Activated T-cell treated with anti-CD3 and anti-CD28 coated beads, Interleukin-2, amount 50 U/mL, for 48 hours (primary cell): ENCODE data around the gene TSC1.
"Not testable (repeated sequence)": the region's sequence is repeated elsewhere in the genome, so short reads cannot be mapped to it uniquely, and the experiment has no call there.

Experiments used
- DNase-seq, 2 experiments: peaks; one replicate each; pipeline ENCODE4 v3.0.0-alpha.2; 2020

Gene TSC1

DNA sequence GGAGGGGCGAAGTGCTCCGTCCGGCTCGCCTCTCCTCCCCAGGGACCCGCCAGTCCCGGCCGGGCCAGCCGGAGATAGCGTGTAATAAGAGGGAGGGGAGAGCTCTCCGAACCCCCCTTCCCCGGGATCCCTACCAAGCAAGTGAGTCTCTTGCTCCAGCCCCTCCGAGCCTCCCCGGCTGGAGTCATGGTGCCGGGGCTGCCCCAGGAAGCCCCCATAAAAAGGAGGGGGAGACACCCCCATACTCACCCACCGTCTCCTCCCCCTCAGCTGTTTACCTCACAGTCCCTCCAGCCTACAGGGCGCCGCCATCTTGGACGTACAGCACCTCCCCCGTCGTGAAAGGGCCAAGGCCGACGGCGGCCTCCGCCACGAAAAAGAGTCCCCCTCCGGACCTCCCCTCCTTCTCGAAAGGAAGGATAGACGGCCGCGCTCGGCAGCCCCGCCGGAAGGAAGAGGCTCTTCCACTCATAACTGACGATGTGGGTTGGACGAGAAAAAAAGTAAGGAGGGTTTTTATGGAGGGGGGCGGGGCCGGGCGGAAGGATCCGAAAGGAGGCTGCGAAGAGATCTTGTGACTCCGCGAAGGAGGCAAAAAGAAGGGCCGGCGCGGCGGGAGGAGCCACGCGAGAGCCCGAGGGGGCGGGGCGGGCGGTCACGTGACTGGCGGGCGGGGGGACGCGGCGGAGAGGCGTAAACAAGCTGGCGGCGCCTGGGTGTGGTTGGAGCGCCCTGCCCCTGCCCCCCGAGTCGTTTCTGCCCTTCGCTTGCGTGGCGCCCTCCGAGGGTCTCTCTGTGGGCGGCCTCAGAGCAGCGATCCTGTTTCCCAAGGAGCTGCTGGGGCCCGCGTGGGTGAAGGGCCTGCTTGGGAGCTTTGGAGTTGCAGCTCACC lies at the start of gene TSC1:
Gene TSC1 (minus strand): TSS at position 323 of the 892 bp plus-strand sequence. CDS start 15,744 bp downstream, outside the sequence.
- DNase-seq: peak; percentile 99

DNA sequence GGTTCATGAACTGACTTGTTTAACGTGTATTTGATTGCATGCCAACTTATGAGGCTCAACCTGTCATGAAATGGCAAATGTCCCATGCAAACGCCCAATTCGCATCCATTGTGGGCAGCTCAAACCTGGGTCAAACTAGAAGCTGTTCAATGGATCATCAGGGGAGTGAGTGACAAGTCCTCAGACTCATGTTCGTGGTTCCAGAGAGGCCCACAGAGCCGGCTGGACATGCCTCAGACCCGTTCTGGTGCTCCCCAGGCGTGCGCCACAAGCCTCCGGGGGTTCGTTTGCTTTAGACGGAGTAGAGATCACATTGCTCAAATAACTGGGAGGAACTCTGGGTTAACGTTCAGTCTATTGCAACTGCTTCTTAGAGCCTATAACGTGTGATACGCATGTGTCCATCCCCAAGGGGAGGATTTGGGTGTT lies 49.1 kb upstream of the TSC1 start:
- DNase-seq: no peak

DNA sequence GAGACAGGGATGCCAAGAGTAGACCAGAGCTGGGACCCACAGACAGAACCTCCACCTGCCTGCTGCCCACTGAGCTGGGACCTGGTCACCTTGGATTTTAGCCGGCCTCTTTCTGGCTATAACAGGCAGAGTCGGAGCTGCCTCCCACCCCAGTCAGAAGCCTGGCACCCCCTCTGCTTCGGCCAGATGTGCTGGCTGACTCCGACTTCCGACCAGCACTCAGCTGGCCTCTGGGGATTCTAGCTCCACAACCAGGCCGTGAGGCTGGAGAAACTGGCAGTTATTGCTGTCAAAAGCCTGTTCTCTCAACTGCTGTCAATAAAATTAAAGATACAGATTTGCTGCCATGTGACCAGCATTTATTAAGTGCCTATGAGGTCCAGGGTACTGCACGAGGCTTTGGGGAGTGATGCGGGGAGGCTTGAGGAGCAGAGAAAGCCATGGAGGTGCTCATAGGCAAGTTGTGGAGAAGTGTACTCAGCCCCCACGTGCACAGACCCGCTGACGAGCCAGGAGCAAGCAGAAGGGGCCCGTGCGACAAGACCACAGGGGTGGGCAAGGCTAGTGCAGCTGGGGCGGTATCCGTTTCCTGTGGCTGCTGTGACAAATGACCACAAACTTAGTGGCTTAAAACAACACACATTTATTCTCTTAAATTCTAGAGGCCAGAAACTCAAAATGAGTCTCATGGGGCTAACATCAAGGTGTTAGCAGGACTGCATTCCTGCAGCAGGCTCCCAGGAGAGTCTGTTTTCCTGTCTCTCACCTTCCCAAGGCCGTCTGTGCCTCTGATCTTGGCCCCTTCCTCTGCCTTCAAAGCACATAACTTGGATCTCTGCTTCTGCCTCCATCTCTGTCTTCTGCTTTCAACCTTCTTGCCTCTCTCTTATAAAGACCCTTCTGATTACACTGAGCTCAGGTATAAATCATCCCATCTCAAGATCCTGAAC lies 47.2 kb upstream of the TSC1 start:
- no peak for DNase-seq

DNA sequence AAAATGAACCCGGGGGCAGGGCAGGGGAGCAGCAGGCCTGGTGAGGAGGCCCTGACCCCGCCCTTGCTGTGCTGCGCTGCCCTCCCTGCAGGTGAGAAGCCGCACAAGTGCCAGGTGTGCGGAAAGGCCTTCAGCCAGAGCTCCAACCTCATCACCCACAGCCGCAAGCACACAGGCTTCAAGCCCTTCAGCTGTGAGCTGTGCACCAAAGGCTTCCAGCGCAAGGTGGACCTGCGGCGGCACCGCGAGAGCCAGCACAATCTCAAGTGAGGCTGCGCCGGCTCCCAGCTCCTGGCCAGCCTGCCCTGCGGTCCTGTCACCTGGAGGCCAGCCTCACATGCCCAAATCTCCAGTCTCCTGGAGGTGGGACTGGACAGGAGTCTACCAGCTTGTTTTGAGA lies 46.4 kb upstream of the TSC1 start:
- DNase-seq: no peak

DNA sequence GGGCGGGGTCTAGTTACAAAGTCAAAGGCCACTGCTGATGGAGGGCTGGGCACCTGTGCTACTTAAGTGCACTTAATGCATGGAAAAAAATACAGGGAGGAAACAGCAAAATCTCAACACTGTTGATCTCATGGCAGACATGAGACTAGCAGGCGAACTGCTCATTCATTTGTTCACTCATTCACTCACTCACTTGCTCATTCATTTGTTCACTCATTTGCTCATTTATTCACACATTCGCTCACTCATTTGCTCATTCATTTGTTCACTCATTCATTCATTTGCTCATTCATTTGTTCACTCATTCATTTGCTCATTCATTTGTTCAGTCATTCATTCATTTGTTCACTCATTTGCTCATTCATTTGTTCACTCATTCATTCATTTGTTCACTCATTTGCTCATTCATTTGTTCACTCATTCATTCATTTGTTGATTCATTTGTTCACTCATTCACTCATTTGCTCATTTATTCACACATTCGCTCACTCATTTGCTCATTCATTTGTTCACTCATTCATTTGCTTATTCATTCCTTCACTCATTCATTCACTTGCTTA lies 45.7 kb upstream of the TSC1 start:
- DNase-seq: not testable (repeated sequence)

DNA sequence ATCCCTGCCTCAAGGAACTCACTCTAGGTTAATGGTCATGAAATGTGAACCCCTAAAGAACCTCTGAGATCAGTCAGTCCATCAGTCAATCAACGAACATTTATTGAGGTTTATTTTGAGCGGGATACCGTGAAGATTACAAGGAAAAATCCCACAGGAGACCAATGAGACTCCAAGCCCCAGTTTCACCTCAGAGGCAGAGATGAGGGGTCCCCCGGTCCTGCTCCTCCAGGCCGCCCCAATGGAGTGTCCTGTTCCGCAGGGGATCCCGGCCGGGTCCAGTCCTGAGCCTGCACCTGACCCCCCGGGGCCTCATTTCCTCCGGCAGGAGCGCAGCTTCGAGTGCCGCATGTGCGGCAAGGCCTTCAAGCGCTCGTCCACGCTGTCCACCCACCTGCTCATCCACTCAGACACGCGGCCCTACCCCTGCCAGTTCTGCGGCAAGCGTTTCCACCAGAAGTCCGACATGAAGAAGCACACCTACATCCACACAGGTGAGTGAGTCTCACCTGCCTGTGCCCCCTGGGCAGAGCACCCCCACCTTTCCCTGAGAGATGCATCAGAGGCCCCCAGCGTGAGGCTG lies 45.1 kb upstream of the TSC1 start:
- no peak for DNase-seq

GRCh38 chr9:132989014-132989310 lies 44.5 kb upstream of the TSC1 start:
- DNase-seq: no peak

- no peak for DNase-seq
These were observed 44.0 kb upstream of the TSC1 start for GRCh38 chr9:132988244-132989013.

- DNase-seq: no peak
These were observed 42.5 kb upstream of the TSC1 start for GRCh38 chr9:132986640-132987620.

DNA sequence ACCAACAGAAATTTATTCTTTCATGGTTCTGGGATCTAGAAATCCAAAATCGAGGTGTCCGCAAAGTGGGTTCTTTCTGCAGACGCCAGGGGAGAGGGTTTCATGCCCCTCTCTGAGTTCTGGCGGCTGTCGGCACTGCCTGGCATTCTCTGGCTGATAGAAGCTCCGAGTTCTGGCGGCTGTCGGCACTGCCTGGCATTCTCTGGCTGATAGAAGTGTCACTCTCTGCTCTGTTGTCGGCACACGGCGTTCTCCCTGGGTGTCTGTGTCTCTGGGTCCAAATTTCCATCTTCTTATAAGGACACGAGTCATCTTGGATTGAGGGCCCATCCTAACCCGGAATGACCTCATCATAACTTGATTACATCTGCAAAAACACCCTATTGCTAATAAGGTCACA lies 41.7 kb upstream of the TSC1 start:
- DNase-seq: no peak

DNA sequence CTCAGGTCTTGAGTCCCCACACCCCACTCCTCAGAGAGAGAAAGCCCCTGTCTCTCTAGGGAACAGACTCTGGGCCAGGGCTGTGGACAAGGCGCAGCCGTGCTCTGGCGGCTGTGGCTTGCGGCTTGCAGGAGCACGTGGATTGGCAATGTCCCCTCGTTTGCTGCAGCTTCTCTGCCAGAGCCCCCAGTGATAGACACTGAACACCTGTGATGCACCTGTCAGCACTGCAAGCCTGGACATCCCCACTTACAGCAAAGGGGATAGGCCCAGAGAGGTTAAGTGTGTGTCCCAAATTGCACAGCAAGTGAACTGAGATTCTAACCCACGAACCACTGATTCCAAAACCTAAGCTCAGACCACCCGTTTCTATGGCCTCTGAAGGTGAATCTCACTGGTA lies 41.1 kb upstream of the TSC1 start:
- no peak for DNase-seq

- DNase-seq: no peak
These were observed 40.6 kb upstream of the TSC1 start for GRCh38 chr9:132985071-132985350.

DNA sequence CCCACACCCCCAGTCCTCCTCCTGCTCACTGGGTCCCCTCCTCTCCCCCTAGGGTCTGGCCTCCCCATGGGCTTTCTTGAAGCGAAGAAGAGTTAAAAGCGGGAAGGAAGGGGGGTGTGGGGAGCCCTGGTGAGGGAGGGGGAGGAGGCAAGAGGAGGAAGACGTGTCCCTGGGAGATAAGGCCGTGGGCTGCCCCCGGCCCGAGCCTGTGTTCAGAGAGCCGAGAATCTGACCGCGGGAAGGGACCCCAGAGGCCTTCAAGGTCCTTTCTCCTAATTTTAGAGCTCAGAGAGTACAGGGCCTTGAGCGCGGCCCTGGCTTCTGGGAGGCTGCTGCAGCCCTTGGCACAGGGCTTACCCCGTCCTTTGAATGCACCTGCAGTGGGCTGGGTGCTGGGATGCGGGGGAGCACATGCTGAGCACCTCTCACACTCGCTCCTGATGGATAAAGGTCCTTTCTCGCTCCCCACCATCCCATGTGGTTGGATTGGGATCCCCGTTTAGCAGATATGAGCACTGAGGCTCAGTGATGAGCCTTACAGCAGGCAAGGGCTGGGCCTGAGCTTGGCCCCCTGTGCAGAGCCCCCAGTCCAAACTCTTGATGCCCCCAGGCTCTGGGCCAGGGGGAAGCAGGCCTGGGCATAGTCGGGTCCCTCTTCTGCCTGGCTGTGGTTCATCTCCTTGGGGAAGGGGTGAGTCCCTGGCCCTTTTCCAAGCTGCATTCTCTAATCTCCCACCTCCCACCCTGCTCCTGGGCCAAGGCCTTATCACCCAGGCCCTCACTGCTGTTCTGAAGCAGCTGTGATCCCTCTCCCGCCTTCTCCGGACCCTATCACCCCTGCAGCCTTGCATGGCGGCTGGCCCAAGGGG lies 40.0 kb upstream of the TSC1 start:
- DNase-seq: no peak

GRCh38 chr9:132983491-132984201 lies 39.2 kb upstream of the TSC1 start:
- DNase-seq: no peak

- no peak for DNase-seq
These were observed 38.0 kb upstream of the TSC1 start for GRCh38 chr9:132982458-132982857.

GRCh38 chr9:132980157-132980556 lies 35.7 kb upstream of the TSC1 start:
- DNase-seq: no peak

GRCh38 chr9:132978451-132979131 lies 34.2 kb upstream of the TSC1 start, which contains the start of gene GFI1B:
GFI1B (plus strand) TSS chr9:132978694; CDS start chr9:132986679, 7,985 bp downstream.
- no peak for DNase-seq

GRCh38 chr9:132978112-132978450 lies 33.7 kb upstream of the TSC1 start:
- DNase-seq: no peak

GRCh38 chr9:132976571-132976970 lies 32.2 kb upstream of the TSC1 start:
- DNase-seq: no peak
